Colon (tissue), 2 donors: ENCODE data around the gene ZC3H18.

Source experiments
- FAIRE-seq: peaks from 2 replicates; lab custom pipeline; 2012; peaks lifted over from hg19 to GRCh38; lab: Jason Lieb, UNC
- donor health status: control.
- donor health status: control.

Gene ZC3H18

GRCh38 chr16:88569985-88570690 is at the start of gene ZC3H18:
TSS of gene ZC3H18 (plus strand) at chr16:88570403. CDS start at chr16:88577124, 6,721 bp downstream.
- no peak for FAIRE-seq

- FAIRE-seq: no peak
These were observed 48.5 kb upstream of the ZC3H18 start for GRCh38 chr16:88521674-88522073.

- no peak for FAIRE-seq
These were observed 47.8 kb upstream of the ZC3H18 start for GRCh38 chr16:88522276-88522949.

GRCh38 chr16:88523309-88524161 is 46.7 kb upstream of the ZC3H18 start:
- no peak for FAIRE-seq

GRCh38 chr16:88524274-88524972 is 45.8 kb upstream of the ZC3H18 start:
- FAIRE-seq: no peak

GRCh38 chr16:88524973-88525662 is 45.1 kb upstream of the ZC3H18 start:
- FAIRE-seq: no peak

- no peak for FAIRE-seq
These were observed 44.6 kb upstream of the ZC3H18 start for GRCh38 chr16:88525663-88525990.

- FAIRE-seq: no peak
These were observed 43.9 kb upstream of the ZC3H18 start for GRCh38 chr16:88526008-88526905.

GRCh38 chr16:88526906-88527185 is 43.4 kb upstream of the ZC3H18 start:
- no peak for FAIRE-seq

GRCh38 chr16:88527186-88527936 is 42.8 kb upstream of the ZC3H18 start:
- FAIRE-seq: no peak

- no peak for FAIRE-seq
These were observed 42.1 kb upstream of the ZC3H18 start for GRCh38 chr16:88527937-88528743.

GRCh38 chr16:88528902-88529318 is 41.3 kb upstream of the ZC3H18 start:
- no peak for FAIRE-seq

GRCh38 chr16:88529596-88529995 is 40.6 kb upstream of the ZC3H18 start:
- no peak for FAIRE-seq

- no peak for FAIRE-seq
These were observed 39.9 kb upstream of the ZC3H18 start for GRCh38 chr16:88530051-88530857.

GRCh38 chr16:88530858-88531203 is 39.4 kb upstream of the ZC3H18 start:
- FAIRE-seq: no peak

GRCh38 chr16:88531346-88531745 is 38.9 kb upstream of the ZC3H18 start:
- no peak for FAIRE-seq

- no peak for FAIRE-seq
These were observed 38.2 kb upstream of the ZC3H18 start for GRCh38 chr16:88531931-88532433.
